ENCODE results near the gene SLC25A40.

- TF ChIP-seq POU6F1 (CRISPR knock-in tag; IDR thresholded peaks at IDR 0.05; ENCODE audit: borderline replicate concordance, low read depth) (no peak), ISL1 (CRISPR knock-in tag; IDR thresholded peaks at IDR 0.05) (no peak)
These were observed 10.7 kb upstream of the SLC25A40 start for GRCh38 chr7:87886875-87887274.

All from SK-N-SH treated with all-trans-retinoic acid at 6 μM for 48 hours (cell line).